ENCODE measurements around the gene FAM219A.

Gene FAM219A

GRCh38 chr9:34492051-34492450 is 33.7 kb upstream of the FAM219A start:
- TF ChIP-seq PPARA (CRISPR knock-in tag; IDR thresholded peaks at IDR 0.05; ENCODE audit: borderline replicate concordance) (no peak), ARNTL (CRISPR knock-in tag; IDR thresholded peaks at IDR 0.05; ENCODE audit: borderline replicate concordance, low read depth) (no peak)
- ATAC-seq = no peak

GRCh38 chr9:34491596-34491995 is 33.2 kb upstream of the FAM219A start:
- no peak for ATAC-seq
- no peak for TF ChIP-seq CSDC2 (CRISPR knock-in tag; IDR thresholded peaks at IDR 0.05)
- TF ChIP-seq, protein P1, sequence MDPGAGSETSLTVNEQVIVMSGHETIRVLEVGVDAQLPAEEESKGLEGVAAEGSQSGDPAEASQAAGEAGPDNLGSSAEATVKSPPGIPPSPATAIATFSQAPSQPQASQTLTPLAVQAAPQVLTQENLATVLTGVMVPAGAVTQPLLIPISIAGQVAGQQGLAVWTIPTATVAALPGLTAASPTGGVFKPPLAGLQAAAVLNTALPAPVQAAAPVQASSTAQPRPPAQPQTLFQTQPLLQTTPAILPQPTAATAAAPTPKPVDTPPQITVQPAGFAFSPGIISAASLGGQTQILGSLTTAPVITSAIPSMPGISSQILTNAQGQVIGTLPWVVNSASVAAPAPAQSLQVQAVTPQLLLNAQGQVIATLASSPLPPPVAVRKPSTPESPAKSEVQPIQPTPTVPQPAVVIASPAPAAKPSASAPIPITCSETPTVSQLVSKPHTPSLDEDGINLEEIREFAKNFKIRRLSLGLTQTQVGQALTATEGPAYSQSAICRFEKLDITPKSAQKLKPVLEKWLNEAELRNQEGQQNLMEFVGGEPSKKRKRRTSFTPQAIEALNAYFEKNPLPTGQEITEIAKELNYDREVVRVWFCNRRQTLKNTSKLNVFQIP (CRISPR knock-in tag; IDR thresholded peaks at IDR 0.05; ENCODE audit: borderline replicate concordance, low read depth) = no peak
- no peak for TF ChIP-seq ZFP30 (CRISPR knock-in tag; IDR thresholded peaks at IDR 0.05)
- TF ChIP-seq ZFP3 (CRISPR knock-in tag; IDR thresholded peaks at IDR 0.05) = no peak
- no peak for TF ChIP-seq ZNF70 (CRISPR knock-in tag; IDR thresholded peaks at IDR 0.05)
- TF ChIP-seq TOX (CRISPR knock-in tag; IDR thresholded peaks at IDR 0.05; ENCODE audit: borderline replicate concordance) = no peak
- TF ChIP-seq RARB (CRISPR knock-in tag; IDR thresholded peaks at IDR 0.05) = no peak
- no peak for TF ChIP-seq TCF4 (CRISPR knock-in tag; IDR thresholded peaks at IDR 0.05; ENCODE audit: borderline replicate concordance)
- no peak for TF ChIP-seq ZC3H10 (CRISPR knock-in tag; IDR thresholded peaks at IDR 0.05)
- TF ChIP-seq CREB5 (CRISPR knock-in tag; IDR thresholded peaks at IDR 0.05; ENCODE audit: low read depth) = no peak
- TF ChIP-seq GLIS3 (CRISPR knock-in tag; IDR thresholded peaks at IDR 0.05) = no peak
- TF ChIP-seq PPARA (CRISPR knock-in tag; IDR thresholded peaks at IDR 0.05; ENCODE audit: borderline replicate concordance) = no peak
- TF ChIP-seq, protein P2, sequence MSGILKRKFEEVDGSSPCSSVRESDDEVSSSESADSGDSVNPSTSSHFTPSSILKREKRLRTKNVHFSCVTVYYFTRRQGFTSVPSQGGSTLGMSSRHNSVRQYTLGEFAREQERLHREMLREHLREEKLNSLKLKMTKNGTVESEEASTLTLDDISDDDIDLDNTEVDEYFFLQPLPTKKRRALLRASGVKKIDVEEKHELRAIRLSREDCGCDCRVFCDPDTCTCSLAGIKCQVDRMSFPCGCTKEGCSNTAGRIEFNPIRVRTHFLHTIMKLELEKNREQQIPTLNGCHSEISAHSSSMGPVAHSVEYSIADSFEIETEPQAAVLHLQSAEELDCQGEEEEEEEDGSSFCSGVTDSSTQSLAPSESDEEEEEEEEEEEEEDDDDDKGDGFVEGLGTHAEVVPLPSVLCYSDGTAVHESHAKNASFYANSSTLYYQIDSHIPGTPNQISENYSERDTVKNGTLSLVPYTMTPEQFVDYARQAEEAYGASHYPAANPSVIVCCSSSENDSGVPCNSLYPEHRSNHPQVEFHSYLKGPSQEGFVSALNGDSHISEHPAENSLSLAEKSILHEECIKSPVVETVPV (CRISPR knock-in tag; IDR thresholded peaks at IDR 0.05) = no peak

DNA sequence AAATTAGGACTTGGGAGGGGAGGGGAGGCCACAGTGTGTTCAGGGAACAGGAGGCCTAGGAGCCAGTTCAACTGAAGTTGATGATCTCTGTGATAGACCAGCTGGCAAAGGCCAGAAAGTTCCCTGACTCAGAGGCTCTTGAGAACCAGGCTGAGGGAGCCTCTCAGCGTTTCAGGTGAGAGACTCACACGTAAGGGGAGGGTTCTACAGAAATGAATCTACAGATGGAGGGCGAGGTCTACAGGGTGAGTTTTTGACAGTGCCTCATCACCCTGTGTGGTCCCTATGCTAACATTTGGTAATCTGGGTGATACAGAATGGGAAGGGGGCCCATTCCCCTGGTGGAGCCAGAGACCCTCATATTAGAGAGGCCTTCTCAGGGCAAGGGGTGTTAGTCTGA is 32.4 kb upstream of the FAM219A start:
- TF ChIP-seq TCF4 (CRISPR knock-in tag; IDR thresholded peaks at IDR 0.05; ENCODE audit: borderline replicate concordance) = no peak
- TF ChIP-seq ZNF565 (CRISPR knock-in tag; conservative IDR thresholded peaks at IDR 0.05; ENCODE audit: low read depth) = no peak
- no peak for TF ChIP-seq SNAI2 (CRISPR knock-in tag; IDR thresholded peaks at IDR 0.05)
- no peak for TF ChIP-seq ARNTL (CRISPR knock-in tag; IDR thresholded peaks at IDR 0.05; ENCODE audit: borderline replicate concordance, low read depth)
- TF ChIP-seq PPARA (CRISPR knock-in tag; IDR thresholded peaks at IDR 0.05; ENCODE audit: borderline replicate concordance) = no peak
- no peak for TF ChIP-seq TOX (CRISPR knock-in tag; IDR thresholded peaks at IDR 0.05; ENCODE audit: borderline replicate concordance)
- no peak for TF ChIP-seq CSDC2 (CRISPR knock-in tag; IDR thresholded peaks at IDR 0.05)
- no peak for TF ChIP-seq ISL1 (CRISPR knock-in tag; IDR thresholded peaks at IDR 0.05)
- TF ChIP-seq, protein P1 (CRISPR knock-in tag; IDR thresholded peaks at IDR 0.05; ENCODE audit: borderline replicate concordance, low read depth) = no peak
- no peak for TF ChIP-seq ZFP30 (CRISPR knock-in tag; IDR thresholded peaks at IDR 0.05)
- no peak for TF ChIP-seq OSR1 (CRISPR knock-in tag; IDR thresholded peaks at IDR 0.05)
- no peak for TF ChIP-seq TSHZ2 (CRISPR knock-in tag; IDR thresholded peaks at IDR 0.05)
- TF ChIP-seq RARB (CRISPR knock-in tag; IDR thresholded peaks at IDR 0.05) = no peak
- TF ChIP-seq GLIS3 (CRISPR knock-in tag; IDR thresholded peaks at IDR 0.05) = no peak
- TF ChIP-seq BACH2 (CRISPR knock-in tag; IDR thresholded peaks at IDR 0.05; ENCODE audit: borderline replicate concordance) = no peak
- TF ChIP-seq CREB5 (CRISPR knock-in tag; IDR thresholded peaks at IDR 0.05; ENCODE audit: low read depth) = no peak
- no peak for TF ChIP-seq ZFP3 (CRISPR knock-in tag; IDR thresholded peaks at IDR 0.05)
- no peak for TF ChIP-seq ESRRG (CRISPR knock-in tag; IDR thresholded peaks at IDR 0.05)
- TF ChIP-seq ZC3H10 (CRISPR knock-in tag; IDR thresholded peaks at IDR 0.05) = no peak
- ATAC-seq = no peak

Data from SK-N-SH treated with all-trans-retinoic acid at 6 μM for 48 hours (cell line).